HG03457 (cell line): ENCODE results near the gene CDC14C.
"Not testable (repeated sequence)": the region's sequence is repeated elsewhere in the genome, so short reads cannot be mapped to it uniquely, and the experiment has no call there.

Source experiments
- ATAC-seq: cut with Tn5 transposase; IDR thresholded peaks from one replicate; pipeline ENCODE4 v1.9.1; 2021; ENCODE audit warnings: moderate number of reproducible peaks; ENCODE audit not compliant: unreplicated experiment

Gene CDC14C

GRCh38 chr7:48924433-48924832, at the start of gene CDC14C:
CDC14C (plus strand) TSS chr7:48924547; CDS start chr7:48924673, 126 bp downstream.
- ATAC-seq = no peak

GRCh38 chr7:48875045-48875916, 49.1 kb upstream of the CDC14C start:
- no peak for ATAC-seq

- ATAC-seq = no peak
These were observed 48.3 kb upstream of the CDC14C start for GRCh38 chr7:48876087-48876486.

DNA sequence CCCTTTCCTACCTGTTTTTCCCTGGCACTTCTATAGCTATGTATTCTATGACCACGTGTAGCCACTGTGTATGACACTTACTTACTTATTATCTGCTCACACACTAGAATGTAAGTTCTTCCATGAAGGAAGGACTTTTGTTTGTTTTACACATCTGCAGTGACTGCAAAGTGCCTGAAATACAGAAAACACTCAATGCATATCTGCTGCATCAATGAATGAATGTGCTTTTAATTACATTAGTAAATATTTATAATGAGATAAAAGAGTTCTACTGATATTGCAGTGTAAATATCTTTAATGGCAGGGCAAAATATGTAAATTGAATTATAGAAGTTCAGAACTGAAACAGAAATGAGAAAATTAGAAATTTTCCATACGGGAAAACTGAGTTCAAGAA, 43.5 kb upstream of the CDC14C start:
- no peak for ATAC-seq

DNA sequence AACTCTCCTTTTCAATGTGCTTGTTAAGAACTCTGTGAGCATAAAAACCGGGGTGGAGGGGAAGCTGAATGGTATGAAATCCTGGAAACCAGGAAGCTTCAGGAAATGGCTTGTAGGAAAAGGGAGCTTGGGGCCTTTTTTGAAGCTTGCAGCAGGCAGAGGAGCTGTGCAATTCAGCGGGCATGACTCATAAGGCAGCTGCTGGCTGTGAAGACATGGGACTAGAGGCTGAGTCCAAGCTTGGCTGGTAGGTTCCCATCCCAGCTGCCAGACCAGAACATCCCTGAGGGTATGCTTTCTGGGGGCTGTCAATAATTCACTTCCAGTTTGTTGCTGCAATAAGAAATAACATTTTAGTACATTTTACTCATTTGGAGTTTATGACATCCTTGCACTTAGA, 36.8 kb upstream of the CDC14C start:
- no peak for ATAC-seq

DNA sequence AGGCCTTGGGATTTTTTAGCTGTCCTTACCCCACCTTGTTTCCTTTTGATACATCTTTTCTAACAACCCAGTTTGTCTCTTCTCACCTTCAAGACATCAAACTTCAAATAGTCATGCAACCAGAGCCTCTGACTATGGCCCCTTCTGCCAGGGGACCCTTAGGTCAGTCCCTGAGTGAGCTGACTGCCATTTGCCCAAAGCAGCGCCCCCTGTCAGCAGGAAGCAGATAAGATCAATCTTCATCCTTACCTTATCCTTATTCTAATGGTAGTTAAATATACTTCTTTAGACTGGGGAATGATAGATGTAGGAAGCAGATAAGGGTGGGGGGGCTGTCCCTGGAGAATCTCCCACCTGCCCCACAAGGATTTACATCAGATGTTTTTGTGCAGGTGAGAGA, 29.8 kb upstream of the CDC14C start:
- no peak for ATAC-seq

- ATAC-seq = no peak
These were observed 24.4 kb upstream of the CDC14C start for GRCh38 chr7:48899932-48900331.

GRCh38 chr7:48901966-48902365, 22.4 kb upstream of the CDC14C start:
- ATAC-seq = no peak

DNA sequence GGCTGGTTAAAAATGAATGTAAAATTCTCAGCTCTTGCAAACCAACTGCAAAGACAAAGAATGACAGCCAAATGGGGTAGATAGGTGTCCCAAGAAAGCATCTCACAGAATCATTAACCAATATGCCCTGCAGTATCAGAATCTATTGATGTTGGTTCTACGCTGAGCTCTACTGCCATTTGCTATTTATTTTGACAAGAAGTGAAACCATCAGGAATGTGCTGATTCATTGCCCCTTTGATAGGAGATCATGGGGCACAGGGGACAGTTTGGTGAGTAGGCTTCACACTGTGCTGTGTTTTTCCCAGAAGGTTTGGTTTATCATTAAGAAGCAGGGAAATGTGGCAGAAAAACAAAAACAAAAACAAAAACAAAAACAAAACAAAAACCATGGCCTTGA, 19.4 kb upstream of the CDC14C start:
- no peak for ATAC-seq

DNA sequence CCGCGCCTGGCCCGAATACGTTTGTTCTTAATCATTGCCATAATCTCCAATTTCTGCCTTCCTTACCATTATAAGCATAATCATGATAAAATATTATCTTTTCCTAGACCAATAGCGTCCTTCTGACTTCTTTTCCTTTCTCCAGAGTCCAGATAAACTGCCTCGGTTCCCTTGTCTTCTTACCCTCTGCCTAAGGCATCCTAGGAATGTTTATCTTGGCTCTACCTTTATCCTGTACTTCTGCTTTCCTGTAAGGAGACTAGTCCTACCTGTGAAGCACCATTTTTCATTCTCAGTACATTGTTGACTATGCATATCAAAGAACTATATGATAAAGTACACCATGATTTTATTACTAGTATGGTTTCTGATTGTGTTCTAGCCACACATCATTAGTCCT, 18.7 kb upstream of the CDC14C start:
- not testable (repeated sequence) for ATAC-seq

DNA sequence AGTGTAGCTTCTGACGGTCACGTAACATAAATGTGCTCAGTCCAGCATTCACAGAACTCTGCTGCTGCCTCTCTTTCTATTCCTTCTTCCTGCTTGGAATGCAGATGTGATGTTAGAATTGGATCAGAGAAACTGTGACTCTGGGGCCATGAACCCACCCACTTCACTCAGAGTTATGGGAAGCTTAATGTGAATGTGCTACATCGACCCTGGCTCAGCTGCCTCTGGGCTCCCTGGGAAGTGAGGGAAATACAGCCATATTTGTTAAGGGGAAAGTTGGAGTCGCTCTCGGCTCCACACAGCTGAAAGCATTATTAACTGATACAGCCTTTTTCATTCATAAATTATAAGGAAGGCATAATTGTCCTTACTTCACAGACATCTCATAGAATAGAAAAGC, 14.5 kb upstream of the CDC14C start:
- ATAC-seq = not testable (repeated sequence)

DNA sequence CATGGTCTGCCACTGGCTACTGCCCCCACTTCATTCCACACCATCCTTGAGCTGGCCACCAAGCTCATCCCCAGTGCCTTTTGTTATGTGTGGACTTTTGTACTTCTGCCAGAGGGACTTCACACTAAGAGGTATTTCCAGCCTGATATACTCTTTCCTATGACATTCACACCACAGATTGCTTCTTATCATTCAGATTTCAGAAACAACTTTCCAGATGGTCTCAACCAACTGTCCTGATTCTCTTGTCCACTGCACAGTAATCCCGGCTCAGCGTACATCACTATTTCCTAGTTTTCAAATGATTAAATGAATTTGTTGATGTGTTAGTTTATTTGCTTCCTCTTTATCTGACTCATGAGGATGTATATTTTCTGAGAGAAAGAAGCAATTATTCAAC, 7.1 kb downstream of the CDC14C start:
- no peak for ATAC-seq

- ATAC-seq = no peak
These were observed 8.0 kb downstream of the CDC14C start for GRCh38 chr7:48932126-48932910.

- ATAC-seq = no peak
These were observed 9.3 kb downstream of the CDC14C start for GRCh38 chr7:48933549-48934085.

- no peak for ATAC-seq
These were observed 14.4 kb downstream of the CDC14C start for GRCh38 chr7:48938539-48939295.

DNA sequence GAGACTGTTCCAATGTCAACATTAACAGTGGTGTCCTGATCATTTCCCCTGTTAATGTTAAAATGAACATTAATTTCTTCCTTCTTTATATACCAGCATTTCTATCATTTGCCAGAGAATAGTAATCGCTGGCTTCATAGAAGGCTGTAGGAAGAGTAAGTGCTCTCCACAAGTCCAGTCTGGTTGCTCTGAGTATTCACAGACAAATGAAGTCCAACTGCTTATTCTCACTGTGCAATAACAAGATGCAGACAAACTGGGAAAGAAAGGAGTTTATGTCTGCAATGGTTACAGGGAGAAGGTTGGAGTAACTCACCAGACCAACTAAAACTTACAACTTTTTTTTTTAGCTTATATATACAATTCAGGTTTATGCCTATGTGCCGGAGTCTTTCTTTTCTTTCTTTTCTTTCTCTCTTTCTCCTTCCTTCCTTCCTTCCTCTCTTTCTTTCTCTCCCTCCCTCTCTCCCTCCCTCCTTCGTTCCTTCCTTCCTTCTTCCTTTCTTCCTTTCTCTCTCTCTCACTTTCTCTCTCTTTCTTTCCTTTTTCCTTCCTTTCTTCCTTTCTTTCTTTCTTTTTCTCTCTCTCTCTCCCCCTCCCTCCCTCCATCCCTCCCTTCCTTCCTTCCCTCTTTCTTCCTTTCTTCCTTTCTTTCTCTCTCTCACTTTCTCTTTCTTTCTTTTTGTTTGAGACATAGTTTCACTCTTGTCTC, 19.1 kb downstream of the CDC14C start:
- ATAC-seq = no peak

DNA sequence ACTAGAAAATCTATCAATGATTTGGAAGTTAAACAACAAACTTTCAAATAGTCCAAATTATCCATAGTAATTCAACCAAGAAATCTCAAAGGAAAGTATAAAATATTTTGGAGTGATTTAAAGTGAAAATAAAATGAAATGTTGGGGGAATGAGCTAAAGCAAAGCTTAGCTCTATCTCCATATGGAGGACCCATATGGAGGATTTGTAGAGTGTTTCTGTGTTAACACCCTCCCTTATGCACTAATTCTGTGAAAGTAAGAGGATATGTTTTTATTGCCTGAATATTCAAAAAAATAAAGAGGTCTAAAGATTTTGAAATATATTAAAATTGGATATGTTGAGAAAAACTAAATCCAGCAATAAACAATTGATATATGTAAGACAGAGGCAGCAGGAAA, 31.6 kb downstream of the CDC14C start:
- no peak for ATAC-seq

GRCh38 chr7:48959676-48960075, 35.3 kb downstream of the CDC14C start:
- no peak for ATAC-seq

GRCh38 chr7:48962821-48963505, 38.6 kb downstream of the CDC14C start:
- ATAC-seq = no peak

DNA sequence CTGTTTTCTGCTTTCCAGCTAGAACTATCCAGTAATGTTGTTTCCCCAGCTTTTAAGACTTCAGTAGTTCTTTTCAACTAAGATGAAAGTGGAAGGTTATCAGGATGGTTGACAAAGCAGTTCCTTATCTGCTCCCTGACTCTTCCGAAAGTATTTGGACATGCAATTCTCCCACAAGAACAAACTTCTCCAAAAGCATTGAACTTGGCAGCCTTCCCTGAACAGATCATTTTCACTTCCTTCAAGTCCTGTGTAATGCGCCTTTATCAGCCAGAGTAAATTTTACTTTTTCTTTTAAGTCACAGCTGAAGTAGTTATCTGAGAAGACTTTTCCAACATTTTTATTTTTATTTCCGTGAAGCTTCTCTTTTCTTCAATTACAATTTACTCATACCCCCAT, 39.7 kb downstream of the CDC14C start:
- no peak for ATAC-seq
